Activated T-cell treated with anti-CD3 and anti-CD28 coated beads, Interleukin-2, amount 50 U/mL, for 1 hour (primary cell): ENCODE results near the gene EPHA8.

Experiments
- DNase-seq: peaks from one replicate; pipeline ENCODE4 v3.0.0-alpha.2; 2020

EPHA8 gene

DNA sequence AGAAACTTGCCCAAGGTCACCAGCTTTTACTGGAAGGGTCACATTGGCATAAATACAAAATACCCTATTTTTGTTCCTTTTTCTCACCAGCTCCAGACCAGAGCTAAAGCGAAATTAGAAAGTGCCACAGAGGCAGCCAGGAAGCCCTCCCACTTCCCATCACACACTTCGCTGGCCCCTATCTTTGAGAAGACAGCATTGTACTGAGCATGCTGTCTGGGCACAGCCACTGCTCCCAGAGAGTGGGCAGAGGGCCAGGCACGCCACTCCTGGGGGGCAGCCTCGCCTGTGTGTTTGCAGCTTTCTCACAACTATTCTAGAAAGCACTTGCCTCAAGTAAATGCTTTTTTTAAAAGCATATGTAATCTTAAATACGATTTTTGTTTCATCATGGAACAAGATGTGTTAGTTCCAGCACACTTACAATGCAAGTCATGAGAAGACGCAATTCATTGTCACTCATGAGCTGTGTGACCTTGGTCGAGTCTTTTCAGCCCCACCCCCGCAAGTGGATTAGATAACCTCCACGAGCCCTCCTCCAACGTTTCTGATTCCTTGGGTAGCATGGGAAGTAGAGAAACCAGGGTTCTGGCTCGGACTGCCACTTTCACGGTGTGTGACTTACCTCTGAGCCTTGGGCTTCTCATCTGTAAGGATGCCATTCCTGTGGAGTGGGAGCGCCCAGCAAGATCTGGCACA lies 25.7 kb upstream of the EPHA8 start:
- DNase-seq = no peak

DNA sequence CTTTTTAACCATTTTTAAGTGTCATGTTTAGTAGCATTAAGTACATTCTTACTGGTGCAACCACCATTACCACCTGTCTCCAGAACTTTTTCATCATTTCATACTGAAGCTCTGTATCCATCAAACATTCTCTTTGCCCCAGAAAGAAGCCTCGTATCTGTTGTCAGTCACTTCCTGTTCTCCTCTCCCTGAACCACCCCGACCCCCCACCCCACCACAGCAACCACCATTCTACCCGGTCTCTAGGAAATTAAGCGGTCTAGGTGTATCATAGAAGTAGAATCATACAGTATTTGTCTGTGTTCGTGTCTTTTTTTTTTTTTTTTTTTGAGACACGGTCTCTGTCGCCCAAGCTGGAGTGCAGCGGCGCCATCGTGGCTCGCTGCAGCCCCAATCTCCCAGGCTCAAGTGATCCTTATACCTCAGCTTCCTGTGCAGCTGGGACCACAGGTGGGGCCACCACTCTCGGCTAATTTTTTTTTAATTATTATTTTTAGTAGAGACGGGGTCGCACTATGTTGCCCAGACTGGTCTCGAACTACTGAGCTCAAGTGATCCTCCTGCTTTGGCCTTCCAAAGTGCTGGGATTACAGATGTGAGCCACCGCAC lies 23.7 kb upstream of the EPHA8 start:
- no peak for DNase-seq

DNA sequence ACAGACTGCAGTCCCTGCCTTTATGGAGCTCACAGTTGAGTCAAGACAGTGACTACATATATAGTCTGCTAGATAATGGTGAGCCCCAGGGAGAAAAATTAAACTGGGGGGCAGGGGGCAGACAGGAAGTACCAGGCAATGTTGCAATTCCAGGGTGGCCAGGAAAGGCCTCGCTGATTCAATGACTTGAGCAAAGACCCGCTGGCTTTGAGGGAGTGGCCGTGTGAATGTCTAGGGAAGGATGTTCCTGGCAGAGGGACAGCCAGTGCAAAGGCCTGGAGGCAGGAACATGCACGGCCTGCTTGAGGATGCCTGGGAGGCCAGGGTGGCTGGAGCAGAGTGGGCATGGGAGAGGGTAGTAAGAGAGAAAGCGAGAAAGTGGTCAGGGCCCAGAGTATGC lies 23.0 kb upstream of the EPHA8 start:
- no peak for DNase-seq

DNA sequence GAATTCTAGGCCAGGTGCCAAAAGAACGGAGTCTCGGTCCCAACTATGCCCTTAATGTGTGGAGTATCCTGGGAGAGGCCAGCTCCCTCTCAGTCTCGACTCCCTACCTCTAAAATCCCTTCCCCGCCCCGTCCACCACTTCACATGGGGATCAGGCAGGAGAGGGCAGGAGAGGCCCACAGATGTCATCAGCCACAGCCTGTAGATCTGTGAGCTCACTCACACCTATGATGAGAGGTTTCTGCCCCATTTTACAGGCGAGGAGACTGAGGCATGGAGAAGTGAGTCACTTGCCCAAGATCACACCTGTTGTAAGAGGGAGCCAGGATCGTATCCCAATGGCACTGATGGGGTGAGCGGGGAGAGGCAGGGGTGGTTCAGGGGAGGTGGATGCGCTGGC lies 20.4 kb upstream of the EPHA8 start:
- DNase-seq = no peak

GRCh38 chr1:22543679-22544078 lies 19.6 kb upstream of the EPHA8 start:
- no peak for DNase-seq

- DNase-seq = no peak
Observed at GRCh38 chr1:22544606-22545005, 18.7 kb upstream of the EPHA8 start.

DNA sequence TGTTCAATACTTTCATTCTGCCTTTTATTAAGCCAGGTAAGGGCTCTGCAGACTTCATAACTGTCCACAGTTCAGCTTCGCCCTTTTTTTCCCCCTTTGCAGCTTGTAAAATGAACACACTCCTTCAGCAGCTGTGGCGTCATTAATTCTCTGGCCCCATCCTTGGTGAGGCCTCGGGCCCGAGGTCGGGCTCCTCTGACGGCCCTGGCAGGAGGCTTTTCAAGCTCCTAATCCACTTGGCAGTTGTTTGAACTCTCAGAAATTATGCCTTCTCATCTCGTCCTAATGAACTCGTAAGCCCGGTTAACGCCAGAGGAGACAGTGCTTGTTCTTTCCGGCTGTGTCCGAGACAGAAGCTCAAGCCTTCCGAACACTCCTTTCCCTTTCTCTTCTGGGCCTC lies 18.1 kb upstream of the EPHA8 start:
- no peak for DNase-seq

- DNase-seq = no peak
Observed at GRCh38 chr1:22547186-22547817, 16.0 kb upstream of the EPHA8 start.

DNA sequence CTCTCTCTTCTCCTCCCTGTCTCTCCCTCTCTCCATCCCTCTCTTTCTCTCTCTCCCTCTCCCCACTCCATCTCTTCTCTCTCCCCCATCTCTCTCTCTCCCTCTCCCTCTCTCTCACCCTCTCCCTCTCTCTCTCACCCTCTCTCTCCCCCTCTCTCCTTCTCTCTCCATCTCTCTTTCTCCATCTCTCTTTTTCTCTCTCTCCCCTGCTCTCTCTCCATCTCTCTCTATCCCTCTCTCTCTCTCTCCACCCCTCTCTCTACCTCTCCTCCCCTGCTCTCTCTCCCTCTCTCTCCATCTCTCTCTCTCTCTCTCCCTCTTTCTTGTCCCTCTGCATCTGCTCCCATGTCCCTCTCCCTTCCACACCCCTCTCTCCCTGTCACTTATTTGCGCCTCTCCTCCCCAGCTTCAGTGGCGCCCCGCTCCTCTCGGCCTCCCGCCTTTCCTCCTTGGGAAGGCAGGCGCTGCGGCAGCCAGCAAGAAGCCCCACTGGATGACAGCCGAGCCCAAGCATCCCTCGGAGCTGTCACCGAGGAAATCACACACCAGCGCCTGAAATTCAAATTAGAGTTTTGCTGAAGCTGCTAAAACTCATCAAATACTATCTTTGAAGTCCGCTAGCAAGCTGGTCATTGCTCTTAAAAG lies 15.3 kb upstream of the EPHA8 start:
- no peak for DNase-seq

GRCh38 chr1:22550021-22550420 lies 13.3 kb upstream of the EPHA8 start:
- no peak for DNase-seq

- no peak for DNase-seq
Observed at GRCh38 chr1:22551591-22551990, 11.7 kb upstream of the EPHA8 start.

DNA sequence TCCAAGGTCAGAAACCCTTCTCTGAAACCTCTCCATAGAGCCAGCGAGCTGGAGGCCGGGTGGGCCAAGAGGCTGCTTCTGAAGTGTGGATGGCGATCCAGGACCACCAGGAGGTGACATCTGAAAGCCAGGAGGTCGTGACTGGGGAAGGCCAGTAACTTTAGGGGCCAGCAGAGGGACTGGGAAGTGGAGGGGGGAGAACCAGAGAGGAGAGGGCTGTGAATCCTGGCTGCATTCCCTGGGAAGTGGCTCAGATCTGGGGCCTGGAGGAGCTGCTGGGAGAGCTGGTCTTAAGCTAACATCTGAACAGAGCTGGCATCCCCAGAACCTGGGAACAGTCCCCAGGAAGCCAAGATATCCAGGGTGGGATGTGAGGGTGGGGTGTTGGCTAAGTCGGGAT lies 11.3 kb upstream of the EPHA8 start:
- no peak for DNase-seq

- DNase-seq = no peak
Observed at GRCh38 chr1:22553104-22553880, 10.0 kb upstream of the EPHA8 start.

DNA sequence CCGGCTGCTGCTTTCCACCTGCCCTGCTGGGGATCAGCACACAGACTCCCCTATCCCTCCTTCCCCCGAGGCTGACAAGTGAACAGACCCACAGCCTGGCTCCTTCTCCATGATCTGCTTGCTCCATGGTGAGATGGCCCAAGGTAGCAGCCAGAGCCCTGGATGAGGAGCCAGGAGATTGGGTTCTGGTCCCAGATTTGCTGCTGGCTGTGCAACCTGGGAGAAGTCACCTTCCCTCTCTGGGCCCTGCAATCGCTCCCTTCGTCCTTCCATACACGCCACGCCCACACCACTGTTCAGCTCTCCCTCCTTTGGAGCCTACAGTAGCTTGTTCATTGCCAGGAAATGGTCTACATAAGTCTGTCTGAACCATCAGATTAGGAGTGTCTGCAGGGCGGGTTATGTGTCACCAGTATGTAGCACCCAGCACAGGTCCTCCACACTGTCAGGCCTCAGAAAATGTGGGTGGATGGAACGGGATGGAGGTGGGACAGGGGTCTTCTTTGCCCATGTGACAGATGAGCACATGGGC lies 9.2 kb upstream of the EPHA8 start:
- DNase-seq = no peak

DNA sequence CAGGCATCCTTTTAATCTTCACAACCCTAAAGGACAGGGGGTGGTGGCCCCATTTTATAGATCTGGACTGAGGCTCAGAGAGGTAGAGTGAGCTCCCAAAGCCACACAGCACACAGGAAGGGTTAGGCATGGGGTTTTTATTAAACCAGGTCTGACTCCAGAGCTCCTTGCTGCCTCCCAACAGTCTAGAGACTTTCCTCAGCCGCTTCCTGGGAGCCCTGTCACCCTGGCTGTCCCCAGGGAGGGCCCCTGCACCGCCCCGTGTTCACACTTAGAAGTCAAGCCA lies 8.0 kb upstream of the EPHA8 start:
- DNase-seq = no peak

DNA sequence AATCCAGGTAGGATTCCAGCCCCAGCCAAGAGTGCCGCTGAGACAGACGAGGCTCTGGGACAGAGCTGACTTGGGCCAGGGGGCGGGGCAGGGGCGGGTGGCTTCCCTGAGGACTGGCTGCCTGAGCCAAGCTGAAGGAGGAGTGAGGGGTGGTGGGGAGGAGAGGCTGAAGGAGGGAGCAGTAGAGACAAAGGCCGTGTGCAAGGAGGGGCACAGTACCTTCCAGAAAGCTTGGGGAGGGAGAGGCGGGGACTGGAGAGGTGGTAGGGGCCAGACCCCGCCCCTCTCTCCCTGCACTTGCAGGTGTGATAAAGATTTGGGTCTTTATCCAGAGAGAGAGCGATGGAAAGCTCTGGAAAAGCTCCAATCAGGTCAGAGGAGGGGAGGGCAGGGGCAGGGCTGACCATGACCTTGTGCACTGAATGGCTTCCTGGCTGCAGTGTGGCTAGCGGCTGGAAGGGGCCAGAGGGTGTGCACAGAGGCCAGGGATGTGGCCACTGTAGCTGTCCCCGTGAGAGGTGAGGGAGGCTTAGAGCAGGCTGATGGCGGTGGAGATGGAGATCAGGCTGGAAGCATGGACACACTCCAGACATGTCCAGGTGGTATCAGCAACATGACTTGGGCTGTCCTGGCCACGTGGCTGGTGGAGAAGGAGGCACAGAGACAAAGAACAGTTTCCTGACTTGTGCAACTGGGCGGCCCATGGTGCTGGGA lies 6.7 kb upstream of the EPHA8 start:
- no peak for DNase-seq

DNA sequence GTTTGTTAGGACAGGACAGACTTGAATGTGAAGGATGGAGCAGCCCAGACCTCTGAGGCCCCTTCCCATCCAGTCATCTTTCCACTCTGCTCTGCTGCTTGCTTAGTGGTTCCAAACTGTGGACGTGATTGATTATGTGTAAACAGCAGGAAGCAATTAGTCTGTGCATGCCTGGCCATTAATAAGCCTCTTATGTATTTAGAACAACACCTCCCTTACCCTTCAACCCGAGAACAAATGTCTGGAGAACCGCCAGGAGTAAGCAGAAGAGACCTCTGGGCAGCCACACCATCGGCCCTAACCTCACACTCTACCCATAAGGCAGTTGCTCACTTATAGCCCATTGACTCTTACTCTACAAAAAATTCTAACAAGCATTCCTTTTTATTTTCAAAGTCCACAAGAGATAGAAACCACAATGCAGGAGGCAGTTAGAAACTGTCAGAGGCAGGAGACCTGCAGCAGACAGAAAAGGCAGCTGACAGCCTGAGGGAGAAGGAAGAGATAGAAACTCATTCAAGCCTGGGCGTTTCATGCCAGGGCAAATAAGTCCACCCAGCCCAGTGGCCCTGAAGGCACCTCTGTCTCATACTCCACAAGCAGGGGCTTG lies 5.8 kb upstream of the EPHA8 start:
- DNase-seq = no peak

DNA sequence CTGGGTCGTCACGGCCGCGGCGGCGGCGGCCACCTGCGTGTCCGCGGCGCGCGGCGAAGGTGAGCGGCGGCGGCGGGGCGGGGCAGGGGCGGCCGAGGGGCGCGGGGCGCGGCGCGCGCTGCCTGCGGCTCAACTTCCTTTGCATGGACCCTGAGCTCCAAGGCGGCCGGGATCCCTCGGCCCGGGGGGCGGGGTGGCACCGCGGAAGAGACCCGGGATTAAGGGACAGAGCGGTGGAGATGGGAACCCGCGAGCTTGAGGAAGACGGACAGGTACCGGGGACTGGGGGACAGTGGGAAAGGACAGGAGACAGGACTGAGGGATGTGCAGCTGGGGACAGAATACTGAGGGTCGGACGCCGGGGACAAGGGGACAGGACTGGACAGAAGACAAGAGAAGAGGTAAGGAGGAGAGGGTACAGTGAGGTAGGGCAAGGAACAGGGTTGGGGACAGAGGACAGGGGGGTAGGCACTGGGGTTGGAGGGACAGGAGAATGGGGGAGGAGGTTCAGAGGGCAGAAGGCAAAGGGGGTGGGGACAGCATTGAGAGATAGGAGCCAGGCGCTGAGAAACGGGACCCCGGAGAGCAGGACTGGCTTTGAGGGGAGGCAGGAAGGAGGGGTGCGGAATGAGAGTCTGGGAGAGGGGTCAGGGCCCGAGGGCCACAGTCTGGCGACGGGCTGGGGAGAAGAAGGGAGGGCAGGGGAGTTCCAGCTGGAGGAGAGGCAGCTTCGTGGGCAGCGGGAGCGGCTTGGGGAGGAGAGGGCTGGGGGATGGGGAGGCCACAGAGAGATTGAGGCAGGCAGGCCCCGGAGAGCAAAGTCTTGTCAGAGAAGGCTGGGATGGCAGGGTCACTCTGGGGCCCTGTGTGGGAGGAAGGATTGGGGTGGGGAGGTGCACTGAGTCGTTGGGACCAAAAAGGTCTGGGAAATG lies 648 bp downstream of the EPHA8 start:
- no peak for DNase-seq

DNA sequence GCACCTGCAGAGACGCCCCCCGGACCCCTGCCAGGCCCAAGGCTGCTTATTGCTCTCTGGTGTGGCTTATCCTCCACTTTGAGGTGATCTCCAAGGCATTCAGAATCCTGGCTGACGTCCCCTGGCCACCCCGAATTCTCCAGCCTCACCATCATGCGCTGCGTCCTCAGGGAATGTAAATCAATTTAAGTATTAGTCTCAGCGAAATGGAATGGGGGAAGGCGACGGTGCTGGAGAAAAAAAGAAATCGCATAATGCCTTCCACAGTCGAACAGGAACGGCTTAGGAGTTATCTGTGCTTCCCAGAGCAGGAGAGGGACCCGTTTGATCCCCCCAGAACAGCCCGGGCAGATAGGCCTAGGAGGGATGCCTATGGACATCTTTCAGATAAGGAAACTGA lies 2.9 kb downstream of the EPHA8 start:
- DNase-seq = no peak

DNA sequence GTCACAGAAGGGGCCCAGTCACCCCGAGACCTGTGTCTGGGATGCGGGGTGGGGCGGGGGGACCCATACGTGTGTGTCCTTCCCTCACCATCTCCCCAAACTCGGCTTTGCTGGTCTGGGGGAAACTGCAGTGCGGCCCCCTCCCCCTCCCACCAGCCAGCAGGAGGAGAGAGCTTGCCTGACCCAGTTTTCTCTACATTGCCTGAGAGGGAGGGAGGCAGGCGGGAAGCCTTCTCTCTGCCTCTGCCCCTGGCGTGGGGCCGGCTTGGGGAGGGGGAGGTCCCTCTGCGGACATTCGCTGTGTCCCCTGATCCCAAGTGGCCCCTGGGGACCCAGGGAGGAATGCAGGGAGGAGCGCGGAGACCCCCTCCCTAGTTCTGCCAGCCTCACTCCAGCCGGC lies 3.9 kb downstream of the EPHA8 start:
- no peak for DNase-seq

- DNase-seq = no peak
Observed at GRCh38 chr1:22567994-22568393, 4.7 kb downstream of the EPHA8 start.
